KMS-11 (cell line): ENCODE data around the gene LHFPL3.

Source experiments
- H2AFZ ChIP-seq: fragments of 200-600 bp; sonication (generic); 2 replicates; pipeline ENCODE4 v1.6.1; 2016; ENCODE audit warnings: antibody characterized with exemption, mixed run types, low read depth
- H3K27ac ChIP-seq: fragments of 200-600 bp; sonication (generic); 2 replicates; pipeline ENCODE4 v1.6.1; 2016; ENCODE audit warnings: mild to moderate bottlenecking, mixed run types
- H3K27me3 ChIP-seq: fragments of 200-600 bp; sonication (generic); 2 replicates; pipeline ENCODE4 v1.6.1; 2017; ENCODE audit warnings: mild to moderate bottlenecking, low read depth, mixed run types, moderate library complexity; ENCODE audit not compliant: insufficient read depth
- H3K36me3 ChIP-seq: fragments of 200-600 bp; sonication (generic); 2 replicates; pipeline ENCODE4 v1.6.1; 2017; ENCODE audit warnings: mild to moderate bottlenecking, mixed run types; ENCODE audit not compliant: insufficient read depth
- H3K4me1 ChIP-seq: fragments of 200-600 bp; sonication (generic); 2 replicates; pipeline ENCODE4 v1.6.1; 2016; ENCODE audit warnings: mild to moderate bottlenecking, low read depth, mixed run types; ENCODE audit not compliant: poor library complexity, severe bottlenecking
- H3K4me2 ChIP-seq: fragments of 200-600 bp; sonication (generic); 2 replicates; pipeline ENCODE4 v1.7.0; 2016; ENCODE audit warnings: mild to moderate bottlenecking, mixed run types
- H3K4me3 ChIP-seq: fragments of 200-600 bp; sonication (generic); IDR thresholded peaks from 2 replicates; pipeline ENCODE4 v1.6.1; 2017; ENCODE audit warnings: low read depth, low read length, mixed read lengths; ENCODE audit not compliant: insufficient read depth
- H3K79me2 ChIP-seq: fragments of 200-600 bp; sonication (generic); 2 replicates; pipeline ENCODE4 v1.6.1; 2016; ENCODE audit warnings: low read depth, mixed run types; ENCODE audit not compliant: insufficient read depth
- H3K9ac ChIP-seq: fragments of 200-600 bp; sonication (generic); 2 replicates; pipeline ENCODE4 v1.6.1; 2016; ENCODE audit warnings: mild to moderate bottlenecking, mixed run types
- H4K20me1 ChIP-seq: fragments of 200-600 bp; sonication (generic); 2 replicates; pipeline ENCODE4 v1.6.1; 2016; ENCODE audit warnings: mild to moderate bottlenecking, mixed run types; ENCODE audit not compliant: insufficient read depth
- TF ChIP-seq, protein P1 (sequence below): fragments of 200-600 bp; sonication (generic); conservative IDR thresholded peaks from 2 replicates; pipeline ENCODE4 v1.6.1; 2017; ENCODE audit warnings: low read depth, mild to moderate bottlenecking, antibody characterized with exemption, low read length, moderate library complexity, mixed read lengths

The LHFPL3 gene

DNA sequence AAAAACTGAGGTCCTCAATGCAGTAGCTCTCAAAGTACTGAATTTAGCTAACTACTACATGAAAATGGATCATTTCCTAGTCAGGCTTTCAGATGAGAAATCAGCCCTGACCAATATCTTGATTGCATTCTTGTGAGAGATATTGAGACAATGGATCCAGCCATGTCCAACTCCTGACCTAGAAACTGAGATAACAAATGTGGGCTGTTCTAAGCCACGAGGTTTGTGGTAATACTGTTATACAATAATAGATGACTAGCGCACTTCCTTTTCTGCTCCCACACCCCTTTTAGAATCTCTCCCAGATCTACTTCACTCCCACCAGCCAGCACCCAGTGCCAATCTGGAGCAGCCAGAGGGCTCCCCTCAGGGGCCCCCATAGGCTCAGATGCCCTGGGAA is 476.3 kb downstream of the LHFPL3 start:
- H3K4me2 ChIP-seq = no peak overlapping the region
- H3K36me3 ChIP-seq = no peaks in the 10 kb centered on the region
- no peak overlapping the region for H3K9ac ChIP-seq
- H3K27ac ChIP-seq = no peak overlapping the region
- no peaks in the 10 kb centered on the region for H3K79me2 ChIP-seq
- TF ChIP-seq, protein P1, sequence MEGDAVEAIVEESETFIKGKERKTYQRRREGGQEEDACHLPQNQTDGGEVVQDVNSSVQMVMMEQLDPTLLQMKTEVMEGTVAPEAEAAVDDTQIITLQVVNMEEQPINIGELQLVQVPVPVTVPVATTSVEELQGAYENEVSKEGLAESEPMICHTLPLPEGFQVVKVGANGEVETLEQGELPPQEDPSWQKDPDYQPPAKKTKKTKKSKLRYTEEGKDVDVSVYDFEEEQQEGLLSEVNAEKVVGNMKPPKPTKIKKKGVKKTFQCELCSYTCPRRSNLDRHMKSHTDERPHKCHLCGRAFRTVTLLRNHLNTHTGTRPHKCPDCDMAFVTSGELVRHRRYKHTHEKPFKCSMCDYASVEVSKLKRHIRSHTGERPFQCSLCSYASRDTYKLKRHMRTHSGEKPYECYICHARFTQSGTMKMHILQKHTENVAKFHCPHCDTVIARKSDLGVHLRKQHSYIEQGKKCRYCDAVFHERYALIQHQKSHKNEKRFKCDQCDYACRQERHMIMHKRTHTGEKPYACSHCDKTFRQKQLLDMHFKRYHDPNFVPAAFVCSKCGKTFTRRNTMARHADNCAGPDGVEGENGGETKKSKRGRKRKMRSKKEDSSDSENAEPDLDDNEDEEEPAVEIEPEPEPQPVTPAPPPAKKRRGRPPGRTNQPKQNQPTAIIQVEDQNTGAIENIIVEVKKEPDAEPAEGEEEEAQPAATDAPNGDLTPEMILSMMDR = no peak
- H2AFZ ChIP-seq = no peak overlapping the region
- no peak overlapping the region for H3K4me3 ChIP-seq
- no peaks in the 10 kb centered on the region for H3K4me1 ChIP-seq
- H4K20me1 ChIP-seq = no peaks in the 10 kb centered on the region
- H3K27me3 ChIP-seq = no peaks in the 10 kb centered on the region

DNA sequence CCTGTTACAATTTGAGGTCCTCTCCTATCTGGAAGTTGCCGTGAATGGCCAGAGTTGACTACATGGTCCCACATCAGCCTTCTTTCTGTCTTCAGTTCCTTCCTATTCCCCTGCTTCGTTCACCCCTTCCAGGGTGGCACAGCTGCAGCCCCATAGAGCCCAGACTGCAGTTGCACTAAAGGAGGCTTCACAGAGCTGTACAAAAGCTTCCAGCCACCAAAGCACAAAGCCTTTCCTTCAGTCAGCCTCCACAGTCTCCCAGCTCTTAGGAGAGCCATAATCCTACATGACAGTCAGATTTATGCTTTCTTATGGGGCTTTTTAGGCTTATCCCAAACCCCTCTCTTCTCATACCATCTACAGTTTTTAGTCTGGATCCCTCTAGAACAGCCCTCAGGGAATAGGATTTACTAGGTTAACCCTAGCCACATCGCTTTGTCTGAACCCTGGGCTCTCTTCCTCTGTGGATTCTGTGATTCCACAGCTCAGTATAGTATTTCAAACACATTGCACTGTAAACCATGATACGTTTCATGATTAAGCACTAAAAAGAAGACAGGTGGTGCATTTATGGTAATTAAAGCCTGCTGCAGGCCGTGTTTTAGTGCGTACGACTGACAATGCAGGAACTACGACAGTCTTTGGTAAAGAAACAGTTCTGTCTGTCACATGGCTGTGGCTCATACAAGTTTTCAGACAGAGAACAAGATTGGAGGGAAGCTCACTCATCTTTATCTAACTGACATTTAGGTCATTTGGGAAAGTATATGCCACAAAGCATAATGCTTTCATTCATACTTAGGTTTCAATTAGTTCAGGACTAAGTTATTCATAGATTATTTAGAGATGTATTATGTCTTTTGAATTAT is 477.3 kb downstream of the LHFPL3 start:
- no peaks in the 10 kb centered on the region for H4K20me1 ChIP-seq
- H3K79me2 ChIP-seq = no peaks in the 10 kb centered on the region
- no peaks in the 10 kb centered on the region for H3K4me1 ChIP-seq
- H3K4me3 ChIP-seq = no peak overlapping the region
- H3K36me3 ChIP-seq = no peaks in the 10 kb centered on the region
- TF ChIP-seq, protein P1 = no peak
- H3K27ac ChIP-seq = no peak overlapping the region
- no peak overlapping the region for H3K4me2 ChIP-seq
- no peak overlapping the region for H2AFZ ChIP-seq
- H3K27me3 ChIP-seq = no peaks in the 10 kb centered on the region
- no peak overlapping the region for H3K9ac ChIP-seq

DNA sequence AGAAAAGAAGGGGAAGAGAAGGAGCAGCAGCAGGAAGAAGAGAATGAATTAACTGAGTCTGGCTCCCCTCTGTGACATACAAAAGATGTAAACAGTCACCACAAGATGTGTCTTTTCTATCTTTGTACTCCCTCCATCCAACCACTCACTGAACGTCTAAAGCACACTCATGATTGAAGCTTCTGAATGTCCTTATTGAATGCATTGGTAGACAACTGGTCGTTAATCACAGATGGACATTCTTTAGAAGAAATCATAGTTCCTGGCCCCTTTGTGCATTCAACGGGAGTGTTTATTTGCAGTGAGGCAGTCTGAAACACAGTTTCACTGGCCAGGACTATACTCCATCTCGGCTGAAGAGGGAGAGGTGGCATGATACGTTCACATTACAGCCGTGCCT is 479.3 kb downstream of the LHFPL3 start:
- H3K27me3 ChIP-seq = no peaks in the 10 kb centered on the region
- no peaks in the 10 kb centered on the region for H4K20me1 ChIP-seq
- no peak overlapping the region for H3K4me3 ChIP-seq
- H3K4me1 ChIP-seq = no peaks in the 10 kb centered on the region
- TF ChIP-seq, protein P1 = no peak
- no peak overlapping the region for H3K9ac ChIP-seq
- H3K27ac ChIP-seq = no peak overlapping the region
- no peak overlapping the region for H2AFZ ChIP-seq
- H3K36me3 ChIP-seq = no peaks in the 10 kb centered on the region
- H3K4me2 ChIP-seq = no peak overlapping the region
- H3K79me2 ChIP-seq = no peaks in the 10 kb centered on the region

DNA sequence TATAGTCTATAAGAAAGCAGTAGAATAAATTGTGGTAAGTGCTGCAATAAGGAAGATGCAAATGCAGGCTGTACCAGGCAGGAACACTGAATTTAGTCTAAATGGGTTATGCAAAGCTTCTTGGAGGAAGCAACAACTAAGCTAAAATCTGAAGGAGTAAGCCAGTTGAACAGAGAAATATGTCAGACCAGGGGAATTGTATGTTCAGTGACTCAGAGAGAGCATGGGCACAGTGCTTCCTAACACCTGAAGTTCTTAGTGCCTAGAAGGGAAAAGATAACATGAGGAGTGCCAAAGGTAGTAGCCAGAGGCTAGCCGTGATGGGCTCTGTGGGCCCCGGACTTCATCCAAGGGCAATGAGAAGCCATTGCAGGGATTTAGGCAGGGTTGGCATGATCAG is 481.5 kb downstream of the LHFPL3 start:
- Histone ChIP-seq H3K9ac (no peak overlapping the region), H3K27ac (no peak overlapping the region), H2AFZ (no peak overlapping the region), H3K4me2 (no peak overlapping the region), H3K36me3 (no peaks in the 10 kb centered on the region), H3K79me2 (no peaks in the 10 kb centered on the region), H3K4me3 (no peak overlapping the region), H3K27me3 (no peaks in the 10 kb centered on the region), H4K20me1 (no peaks in the 10 kb centered on the region), H3K4me1 (no peaks in the 10 kb centered on the region)
- TF ChIP-seq, protein P1 = no peak
